Epithelial cell of prostate (primary cell): ENCODE results near the gene DCUN1D4.

Experiments
- DNase-seq: peaks from one replicate; pipeline ENCODE4 v3.0.0-alpha.2; 2011; ENCODE audit warnings: low read depth, low spot score
- H3K27ac ChIP-seq: fragments of 450-650 bp; 2 replicates; pipeline ENCODE4 v1.5.1; 2017; ENCODE audit warnings: mild to moderate bottlenecking

Gene DCUN1D4

DNA sequence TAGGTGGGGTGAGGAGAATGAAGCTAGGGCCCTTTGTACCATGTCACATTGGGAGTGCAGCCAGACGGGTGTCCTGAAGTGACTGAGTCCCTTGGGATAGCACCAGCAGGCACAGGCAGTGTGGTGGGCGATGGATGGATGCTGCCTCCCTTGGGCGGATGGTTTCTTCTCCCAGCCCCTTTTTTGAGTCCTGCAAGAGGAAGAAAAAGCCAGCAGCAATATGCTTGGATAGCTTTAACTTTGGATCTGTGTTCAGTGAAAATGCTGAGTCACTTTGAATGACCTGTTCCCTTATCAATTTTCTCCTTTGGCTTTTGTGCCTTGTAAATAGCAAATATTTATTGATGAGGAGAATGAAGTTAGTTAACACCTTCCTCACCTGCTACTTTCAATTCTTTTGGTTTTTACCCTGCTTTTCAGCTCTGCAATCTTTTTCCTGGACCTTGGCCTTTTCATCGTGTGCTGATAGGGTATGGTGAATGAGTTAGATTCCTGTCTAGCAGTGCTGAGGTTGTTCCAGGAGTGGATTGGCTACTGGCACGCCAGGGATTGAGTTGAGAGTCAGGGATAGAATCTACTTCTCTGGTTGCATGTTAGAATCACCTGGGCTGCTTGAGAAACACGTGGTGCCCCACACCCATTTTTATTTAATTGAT is 10.2 kb downstream of the DCUN1D4 start:
- no peak for DNase-seq
- no peak overlapping the region for H3K27ac ChIP-seq

DNA sequence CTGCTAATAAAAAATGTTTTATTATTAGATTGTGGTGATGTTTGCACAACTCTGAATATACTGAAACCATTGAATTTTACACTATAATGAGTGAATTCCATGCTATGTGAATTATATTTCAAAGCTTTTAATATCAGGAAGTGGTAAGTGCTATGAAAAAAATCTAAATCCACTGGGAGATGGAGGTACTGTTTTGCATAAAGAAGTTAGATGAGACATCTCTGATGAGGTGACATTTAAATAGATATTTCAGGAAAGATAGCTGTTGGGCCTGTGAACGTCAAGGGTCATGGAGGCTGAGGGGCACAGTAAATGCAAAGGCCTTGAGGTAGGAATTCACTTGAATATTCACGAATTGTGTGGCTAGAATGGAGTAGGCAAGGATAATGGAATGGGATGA is 12.3 kb downstream of the DCUN1D4 start:
- DNase-seq: no peak
- no peak overlapping the region for H3K27ac ChIP-seq

DNA sequence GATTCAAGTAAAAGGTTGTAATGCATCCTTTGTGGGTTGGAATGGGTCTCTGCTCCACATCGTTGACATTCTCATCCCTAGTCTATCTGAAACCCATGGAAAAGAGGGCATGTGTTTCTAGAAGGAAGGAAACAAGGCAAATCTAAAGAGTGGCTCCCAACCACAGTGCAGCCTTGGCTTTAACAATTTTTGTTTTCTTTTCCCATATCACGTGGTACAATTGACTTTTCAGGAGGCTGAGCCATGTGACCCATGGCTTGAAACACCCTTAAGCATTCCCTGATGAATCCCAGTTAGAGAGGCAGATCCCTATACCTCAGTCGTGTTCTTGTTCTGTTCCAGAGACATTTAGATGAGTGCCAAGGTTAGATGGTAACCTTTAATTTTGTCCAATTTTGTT is 12.8 kb downstream of the DCUN1D4 start:
- no peak overlapping the region for H3K27ac ChIP-seq
- no peak for DNase-seq

DNA sequence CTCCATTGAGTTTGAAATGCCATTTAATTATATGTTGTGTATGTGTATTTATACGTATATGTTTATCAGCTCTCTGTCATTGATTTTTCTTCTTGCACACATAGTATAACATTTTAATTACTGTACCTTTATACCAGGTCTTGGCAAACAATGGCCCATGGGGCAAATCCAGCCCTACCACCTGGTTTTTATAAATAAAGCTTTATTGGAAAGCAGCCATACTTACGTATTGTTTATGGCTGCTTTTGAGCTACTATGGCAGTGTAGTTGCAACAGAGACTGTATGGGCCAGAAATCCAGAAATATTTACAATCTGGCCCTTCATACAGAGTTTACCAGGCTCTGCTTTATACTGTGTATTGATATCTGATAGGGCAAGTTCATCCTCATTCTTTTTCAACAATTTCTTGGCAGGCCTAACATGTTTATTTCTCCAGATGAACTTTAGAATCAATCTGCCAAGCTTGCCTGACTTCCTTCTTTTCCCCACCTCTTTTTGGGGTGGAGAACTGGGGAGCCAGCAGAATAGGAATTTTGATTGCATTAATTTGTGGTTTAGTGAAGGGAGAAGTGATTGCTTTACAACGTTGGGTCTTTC is 15.8 kb downstream of the DCUN1D4 start:
- H3K27ac ChIP-seq: no peak overlapping the region
- no peak for DNase-seq

DNA sequence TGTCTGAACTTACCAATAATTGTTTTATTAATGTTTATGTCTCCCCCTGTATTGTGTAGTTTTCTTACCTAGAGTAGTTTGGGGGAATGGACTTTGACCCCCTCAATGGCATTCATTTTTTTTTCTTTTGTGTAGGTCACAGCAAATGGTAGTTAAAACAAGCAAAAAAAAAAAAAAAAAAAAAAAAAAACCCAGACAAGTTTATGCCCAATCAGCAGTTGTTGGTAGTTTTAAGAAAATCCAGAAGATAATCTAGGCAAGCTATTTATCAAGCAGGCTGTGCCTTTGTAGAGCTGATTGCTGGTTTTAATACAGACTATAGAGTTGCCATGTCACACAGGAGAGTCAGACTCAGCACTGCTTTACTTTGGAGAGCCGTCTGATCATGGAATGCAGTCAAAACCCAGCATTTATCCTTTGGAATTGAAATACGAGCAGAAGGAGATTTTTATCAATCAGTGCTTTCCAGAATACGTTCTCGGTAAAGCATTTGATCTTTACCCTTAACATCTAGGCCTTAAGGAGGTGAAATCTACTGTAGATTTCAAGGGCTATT is 16.6 kb downstream of the DCUN1D4 start:
- no peak for DNase-seq
- H3K27ac ChIP-seq: no peak overlapping the region

DNA sequence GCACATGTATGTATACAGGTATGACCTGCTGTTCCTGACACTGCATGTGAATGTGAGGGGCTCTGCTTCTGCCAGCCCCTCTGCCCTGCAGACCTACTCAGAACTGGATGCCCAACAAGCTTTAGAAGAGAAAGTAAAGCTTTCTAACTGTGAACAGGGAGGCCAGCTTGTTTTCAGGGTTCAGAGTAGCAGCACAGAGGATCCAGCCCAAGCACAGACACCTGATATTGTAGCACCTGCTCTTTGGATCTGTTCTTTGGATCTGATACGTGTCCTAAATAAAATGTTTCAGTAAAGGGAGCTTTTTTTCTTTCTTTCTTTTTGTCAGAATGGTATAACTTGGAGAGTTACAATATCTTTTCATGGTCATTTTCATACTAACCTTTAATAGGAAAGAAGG is 19.2 kb downstream of the DCUN1D4 start:
- DNase-seq: no peak
- no peak overlapping the region for H3K27ac ChIP-seq

DNA sequence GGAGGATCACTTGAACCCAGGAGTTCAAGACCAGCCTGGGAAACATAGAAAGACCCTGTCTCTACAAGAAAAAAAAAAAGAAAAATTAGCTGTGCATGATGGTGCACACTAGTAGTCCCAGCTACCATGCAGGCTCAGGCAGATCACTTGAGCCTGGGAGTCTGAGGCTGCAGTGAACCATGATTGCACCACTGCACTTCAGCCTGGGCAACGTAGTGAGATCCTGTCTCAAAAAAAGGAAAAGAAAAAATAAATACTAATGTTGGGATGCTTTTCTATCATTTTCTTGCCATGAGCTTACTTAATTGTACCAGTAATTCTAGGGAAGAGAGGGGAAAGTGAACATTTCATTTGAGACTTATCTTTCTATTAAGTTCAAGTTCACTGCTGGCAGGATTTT is 19.8 kb downstream of the DCUN1D4 start:
- no peak for DNase-seq
- no peak overlapping the region for H3K27ac ChIP-seq

DNA sequence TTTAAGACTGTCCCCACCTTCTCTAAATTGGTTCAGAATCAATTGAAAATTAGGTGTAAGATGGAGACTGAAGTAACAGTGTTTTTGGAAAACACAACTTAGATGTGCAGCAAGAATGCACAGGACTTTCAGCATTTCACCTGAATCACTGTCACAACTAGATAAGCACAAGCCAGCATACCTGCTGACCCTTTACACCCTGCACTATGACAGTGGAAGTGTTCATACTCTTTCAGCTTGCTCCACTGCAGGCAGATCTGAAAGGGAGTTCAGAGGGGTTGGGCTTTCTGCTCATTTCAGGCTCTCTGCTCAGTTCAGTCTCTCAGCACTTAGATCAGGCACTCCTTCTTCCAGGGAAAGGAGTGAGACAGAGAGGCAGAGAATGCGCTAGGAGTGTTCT is 22.8 kb downstream of the DCUN1D4 start:
- no peak overlapping the region for H3K27ac ChIP-seq
- no peak for DNase-seq

DNA sequence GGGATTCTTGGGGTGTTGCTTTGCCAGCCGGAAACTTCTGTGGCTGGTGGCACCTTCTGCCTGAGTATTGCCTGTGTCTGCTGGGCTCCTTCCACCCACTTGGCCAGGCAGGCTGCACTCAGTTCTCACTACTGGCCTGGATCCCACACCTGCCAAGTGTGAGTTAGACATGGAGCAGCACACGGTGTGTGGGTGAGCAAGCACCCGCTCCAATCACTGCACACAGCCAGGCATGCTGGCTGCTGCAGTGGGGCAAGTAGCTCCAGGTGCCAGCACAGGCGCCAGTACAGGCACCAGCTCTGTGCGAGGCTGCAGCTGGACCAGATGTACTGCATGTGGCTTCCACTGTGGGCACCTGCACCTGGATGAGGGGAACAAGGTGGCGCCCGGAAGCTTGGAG is 23.9 kb downstream of the DCUN1D4 start:
- H3K27ac ChIP-seq: no peak overlapping the region

DNA sequence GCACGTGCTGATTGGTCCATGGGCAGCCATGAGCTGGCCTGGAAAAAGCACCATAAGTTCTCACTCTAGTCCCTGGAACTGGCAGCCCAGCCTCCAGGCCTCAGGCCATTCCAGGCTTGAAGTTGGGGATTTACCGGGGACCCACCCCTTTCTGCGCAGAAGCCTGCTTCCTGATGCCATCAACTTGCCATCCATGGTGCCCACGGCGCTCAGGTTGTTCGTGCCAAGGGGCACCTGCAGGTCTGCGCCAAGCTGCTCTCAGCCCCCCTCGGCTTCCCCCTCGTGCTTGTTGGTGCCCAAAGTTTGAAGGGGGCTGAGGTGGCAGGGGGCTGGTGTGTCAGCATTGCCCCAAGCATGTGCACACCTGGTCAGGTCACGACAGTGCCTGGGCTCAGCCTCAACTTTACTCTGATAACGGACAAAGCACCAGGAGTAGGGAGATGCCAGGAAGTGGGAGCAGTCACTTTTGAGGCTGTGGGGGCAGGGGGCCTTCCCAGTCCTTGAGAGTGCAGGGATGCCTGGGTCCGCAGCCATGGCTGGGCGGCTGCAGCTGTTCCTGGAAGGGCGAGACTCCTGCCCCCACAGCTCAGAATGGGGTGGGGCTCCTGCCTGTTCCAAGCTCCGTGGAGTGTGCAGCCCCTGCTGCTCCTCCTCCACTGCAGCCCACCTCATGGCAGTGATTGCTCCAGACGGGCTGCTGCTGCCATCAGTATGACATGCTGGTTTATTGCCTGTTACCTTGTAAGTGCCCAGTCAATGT is 24.9 kb downstream of the DCUN1D4 start:
- DNase-seq: no peak

More for the DNA sequence above, 23.9 kb downstream of the DCUN1D4 start:
- DNase-seq: no peak

DNA sequence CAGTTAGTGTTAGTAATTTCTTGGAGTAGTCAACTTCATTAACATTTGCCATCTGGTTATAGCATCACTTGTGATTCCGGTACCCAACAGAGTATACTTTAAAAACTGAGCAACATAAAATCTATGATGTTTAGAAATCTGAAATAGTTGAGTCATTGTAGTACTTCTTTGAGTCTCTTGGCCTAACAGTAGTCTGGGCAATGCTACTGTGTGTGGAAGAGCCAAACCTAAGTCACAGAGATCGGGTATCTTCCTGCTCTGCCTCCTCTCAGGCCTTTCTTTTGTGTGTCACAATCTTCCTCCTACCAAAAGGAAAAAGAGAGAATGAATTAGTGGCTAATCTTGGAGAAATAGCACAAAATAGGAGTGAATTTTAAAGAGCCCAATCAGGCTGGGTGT is 25.5 kb downstream of the DCUN1D4 start:
- H3K27ac ChIP-seq: no peak overlapping the region
- DNase-seq: no peak

More for the DNA sequence above, 24.9 kb downstream of the DCUN1D4 start:
- no peak overlapping the region for H3K27ac ChIP-seq

DNA sequence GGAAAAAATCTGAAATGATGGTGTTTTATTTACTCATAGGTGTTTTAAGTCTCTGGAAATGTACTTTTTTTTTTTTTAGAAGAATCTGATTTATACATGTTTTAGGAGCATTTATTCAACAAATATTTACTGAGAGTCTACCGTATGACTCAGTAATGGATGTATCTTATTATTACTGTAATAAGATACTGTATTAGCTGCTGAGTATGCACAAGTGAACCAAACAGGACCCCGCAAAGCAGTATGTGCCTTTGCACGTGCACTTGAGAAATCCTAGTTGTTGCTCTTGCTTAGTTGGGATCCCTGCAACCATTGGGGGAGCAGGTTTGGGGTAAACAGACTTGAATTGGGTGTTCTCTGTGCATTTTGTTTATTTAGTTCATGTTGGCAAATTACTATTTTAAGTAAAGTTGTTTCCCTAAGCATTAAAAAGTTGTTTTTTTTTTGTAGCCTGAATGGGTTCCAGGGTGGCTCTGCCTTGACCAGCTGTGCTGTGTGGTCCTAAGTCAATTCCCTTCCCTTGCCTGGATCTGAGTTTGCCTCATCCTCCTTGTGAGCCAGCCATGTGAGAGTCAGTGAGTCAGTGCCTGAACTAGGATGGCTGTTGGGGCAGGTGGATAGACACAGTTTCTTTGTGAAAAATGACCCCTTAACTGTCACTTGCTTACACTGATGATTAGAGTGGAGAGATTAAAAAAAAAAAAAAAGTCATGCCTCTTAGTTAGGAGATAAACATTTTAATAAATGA is 27.7 kb downstream of the DCUN1D4 start:
- no peak for DNase-seq
- no peak overlapping the region for H3K27ac ChIP-seq

DNA sequence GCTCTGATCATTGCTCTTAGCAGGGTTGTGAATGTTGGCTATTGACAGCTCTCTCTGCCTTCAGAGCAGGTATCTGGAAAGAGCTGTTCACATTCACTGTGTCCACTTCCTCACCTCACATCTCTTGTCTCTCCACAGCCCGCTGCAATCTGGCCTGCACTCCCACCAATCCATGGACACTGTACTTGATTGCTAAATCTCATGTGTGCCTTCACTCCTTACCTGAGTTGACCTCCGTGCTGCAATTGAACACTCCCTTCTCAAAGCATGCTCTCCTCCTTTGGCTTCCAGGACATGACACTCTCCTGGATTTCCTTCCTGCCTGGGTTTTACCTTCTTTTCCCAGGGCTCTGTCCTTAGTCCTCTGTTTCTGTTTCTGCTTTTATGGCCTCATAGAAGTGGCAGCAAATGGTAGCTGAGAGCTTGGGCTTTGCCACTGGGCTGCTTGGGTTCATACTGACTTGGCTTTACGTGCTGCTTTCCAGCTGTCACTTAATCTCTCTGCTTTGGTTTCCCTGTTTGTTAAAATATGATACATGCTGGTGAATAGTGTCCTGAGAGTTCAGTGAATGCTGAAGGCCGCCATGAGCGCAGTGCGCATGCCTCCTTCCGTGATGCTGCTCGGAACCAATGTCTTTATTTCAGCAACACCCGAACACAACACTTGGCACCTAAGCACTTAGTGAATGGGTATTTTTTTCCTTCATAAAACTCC is 29.5 kb downstream of the DCUN1D4 start:
- H3K27ac ChIP-seq: no peak overlapping the region
- DNase-seq: no peak

DNA sequence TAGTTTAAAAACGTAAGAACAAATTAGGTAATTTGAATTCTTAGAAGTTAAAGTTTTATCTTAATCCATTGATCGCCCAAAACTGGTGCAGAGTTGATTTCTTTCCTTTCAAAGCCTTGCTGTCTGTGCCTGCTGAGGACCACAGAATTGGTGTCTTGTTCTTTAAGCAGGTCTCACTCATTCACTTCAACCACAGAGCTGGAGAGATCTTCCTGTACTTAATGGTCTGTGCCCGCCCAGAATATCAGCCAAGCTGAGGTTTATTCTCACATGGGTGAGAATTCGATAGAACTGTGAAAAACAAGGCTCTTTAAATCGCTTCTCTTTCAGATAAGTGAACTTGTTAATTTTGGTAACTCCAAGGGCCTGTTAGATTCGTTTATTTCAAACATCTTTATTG is 31.6 kb downstream of the DCUN1D4 start:
- no peak for DNase-seq
- no peak overlapping the region for H3K27ac ChIP-seq

DNA sequence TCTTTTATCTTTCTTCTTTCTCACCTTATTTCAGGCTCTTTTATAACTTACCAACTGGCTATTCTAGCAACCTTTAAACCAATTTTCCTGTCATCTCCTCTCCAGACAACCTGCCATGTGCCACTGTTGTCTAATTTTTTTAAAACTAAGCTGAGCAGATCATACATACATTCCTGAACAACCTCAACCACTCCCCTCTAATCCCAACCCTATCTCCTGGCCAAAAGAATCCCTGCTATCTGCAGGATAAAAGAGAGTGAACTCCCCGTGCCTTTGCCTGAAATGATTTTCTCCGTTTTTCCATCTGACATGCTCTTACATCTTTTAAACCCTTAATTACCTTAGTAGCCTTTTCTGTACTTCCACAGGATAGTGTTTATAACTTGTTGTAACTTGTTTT is 35.5 kb downstream of the DCUN1D4 start:
- DNase-seq: no peak
- H3K27ac ChIP-seq: no peak overlapping the region

DNA sequence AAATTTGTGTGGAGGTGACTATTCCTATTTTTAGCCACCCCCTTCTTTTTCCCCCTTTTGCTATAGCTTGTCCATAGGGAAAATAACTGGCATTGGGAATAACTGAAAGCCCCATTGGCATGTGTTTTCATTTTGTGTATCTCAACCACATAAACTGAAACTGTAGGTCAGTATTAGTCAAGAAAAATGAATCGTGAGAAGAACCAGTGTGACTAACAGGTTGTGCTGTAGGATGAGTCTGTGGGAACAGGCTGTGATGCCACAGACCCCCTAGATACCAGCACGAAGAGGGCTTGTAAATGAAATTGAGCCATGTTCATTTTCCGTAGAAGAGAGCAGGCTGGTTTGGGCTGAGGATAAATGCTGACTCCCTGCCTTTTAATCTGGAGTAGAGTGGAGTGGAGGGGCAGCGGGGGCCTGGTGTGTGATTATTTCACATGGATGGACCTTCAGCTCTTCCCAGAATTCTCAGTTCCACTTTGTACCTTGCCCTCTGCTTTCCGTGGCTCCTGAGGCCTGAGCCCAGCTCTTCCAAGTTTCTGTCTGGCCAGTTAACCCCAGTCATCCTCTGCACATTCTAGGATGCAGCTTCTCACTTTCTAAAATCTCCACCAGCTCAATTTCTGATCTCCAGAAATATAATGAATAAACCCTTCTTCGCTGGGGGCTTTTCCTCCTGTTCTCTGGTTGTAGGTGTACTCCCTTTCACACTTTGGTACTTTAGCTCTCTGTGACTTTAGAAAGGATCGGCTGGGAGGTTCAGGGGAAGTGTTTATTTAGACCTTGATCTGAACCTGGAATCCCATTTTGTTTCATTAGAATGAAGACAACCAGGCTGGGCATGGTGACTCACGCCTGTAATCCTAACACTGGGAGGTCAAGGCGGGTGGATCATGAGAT is 37.3 kb downstream of the DCUN1D4 start:
- no peak for DNase-seq

DNA sequence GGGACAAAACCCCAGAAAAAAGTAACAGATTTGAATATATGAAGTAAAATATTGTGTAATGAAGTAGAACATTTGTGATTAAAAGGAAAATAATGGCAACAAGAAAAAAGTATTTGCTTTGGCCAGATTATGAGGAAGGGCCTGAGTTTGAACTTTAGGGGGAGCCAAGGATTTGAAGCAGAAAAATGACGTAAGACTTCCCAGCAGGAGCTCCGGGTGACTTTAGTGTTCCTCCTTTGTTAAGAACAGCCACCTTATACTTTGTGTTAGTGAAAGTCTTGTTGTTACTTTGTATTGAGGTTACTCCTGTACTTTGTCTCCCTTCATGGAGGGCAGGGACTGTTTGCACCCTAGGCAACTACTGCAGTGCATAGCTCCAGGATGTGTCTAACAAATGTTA is 41.1 kb downstream of the DCUN1D4 start:
- no peak for DNase-seq
- H3K27ac ChIP-seq: no peak overlapping the region

More for the DNA sequence above, 37.3 kb downstream of the DCUN1D4 start:
- H3K27ac ChIP-seq: no peak overlapping the region

DNA sequence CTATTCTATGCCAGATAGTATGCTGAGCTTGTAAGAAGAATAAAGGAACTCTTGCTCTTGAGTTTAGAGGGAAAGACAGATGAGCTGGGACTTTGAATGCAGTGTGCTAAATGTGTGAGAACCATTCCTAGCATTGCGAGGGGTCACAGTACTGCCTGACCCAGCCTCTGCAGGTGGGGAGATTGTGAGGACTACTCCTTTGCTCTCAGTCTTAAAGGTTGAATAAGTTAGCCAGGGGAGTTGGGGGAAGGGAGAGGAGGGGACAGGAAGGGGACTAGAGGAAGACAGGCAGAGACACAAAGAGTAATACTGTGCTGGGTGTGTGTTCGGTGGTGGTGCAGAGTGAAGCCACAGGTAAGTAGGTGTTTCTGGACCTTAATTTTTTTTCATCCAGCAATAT is 41.7 kb downstream of the DCUN1D4 start:
- no peak for DNase-seq
- no peak overlapping the region for H3K27ac ChIP-seq

DNA sequence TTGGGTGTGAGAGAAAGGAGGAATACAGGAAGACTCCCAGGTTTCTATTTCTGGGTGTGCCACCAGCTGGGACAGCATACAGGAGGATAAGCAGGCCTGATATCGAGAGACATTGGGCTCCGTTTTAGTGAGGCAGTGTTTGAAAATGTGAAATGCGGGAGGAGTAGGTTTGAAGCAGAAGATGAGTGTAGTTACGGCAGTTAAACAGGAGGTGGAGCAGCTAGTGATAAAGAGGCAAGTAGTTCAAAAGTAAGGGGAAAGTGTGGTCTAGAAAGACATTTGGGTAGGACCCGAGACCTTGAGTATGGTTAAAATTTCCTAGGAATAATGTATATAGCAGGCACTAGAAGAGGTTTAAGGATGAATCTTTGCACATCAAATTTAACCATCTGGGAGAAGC is 42.4 kb downstream of the DCUN1D4 start:
- H3K27ac ChIP-seq: no peak overlapping the region

More for the DNA sequence above, 42.4 kb downstream of the DCUN1D4 start:
- DNase-seq: no peak
